HG03558 (cell line): ENCODE measurements around the gene ANKRD33.

ENCODE experiments used
- ATAC-seq: cut with Tn5 transposase; IDR thresholded peaks from one replicate; pipeline ENCODE4 v1.9.1; 2021; ENCODE audit warnings: moderate number of reproducible peaks; ENCODE audit not compliant: unreplicated experiment; ENCODE audit errors: extremely low read depth

The ANKRD33 gene

GRCh38 chr12:51913071-51914033 is 25.4 kb downstream of the ANKRD33 start:
- no peak for ATAC-seq

DNA sequence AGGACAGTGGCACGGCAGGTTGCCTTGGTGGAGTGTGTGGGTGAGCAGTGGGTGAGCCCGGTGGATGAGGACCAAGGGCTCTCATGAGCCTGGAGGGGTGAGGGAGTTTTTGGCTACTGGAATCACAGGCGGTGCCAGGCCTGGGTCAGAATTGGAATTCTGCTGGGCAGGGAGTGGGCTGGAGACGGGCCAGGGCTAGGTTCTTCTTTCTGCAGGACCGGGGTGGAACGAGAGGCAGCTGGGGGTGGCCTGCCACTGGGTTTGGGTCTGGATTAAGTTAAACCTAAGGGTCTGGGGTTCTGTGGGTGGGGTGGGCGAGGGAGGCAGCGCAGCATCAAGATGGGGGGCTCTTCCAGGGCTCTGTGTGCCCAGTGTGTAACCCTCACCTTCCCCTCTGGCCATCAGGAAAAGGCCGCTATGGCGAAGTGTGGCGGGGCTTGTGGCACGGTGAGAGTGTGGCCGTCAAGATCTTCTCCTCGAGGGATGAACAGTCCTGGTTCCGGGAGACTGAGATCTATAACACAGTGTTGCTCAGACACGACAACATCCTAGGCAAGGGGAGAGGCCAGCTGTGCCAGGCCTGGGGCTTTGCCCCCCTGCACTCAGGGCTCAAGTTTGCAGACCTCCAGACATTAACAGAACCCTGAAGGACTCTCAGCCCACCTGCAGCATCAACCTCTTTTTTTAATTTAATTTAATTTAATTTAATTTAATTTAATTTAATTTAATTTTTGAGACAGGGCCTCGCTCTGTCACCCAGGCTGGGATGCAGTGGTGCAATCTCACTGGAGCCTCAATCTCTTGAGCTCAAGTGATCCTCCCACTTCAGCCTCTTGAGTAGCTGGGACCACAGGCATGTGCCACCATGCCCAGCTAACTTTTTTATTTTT is 26.4 kb downstream of the ANKRD33 start:
- ATAC-seq: no peak

DNA sequence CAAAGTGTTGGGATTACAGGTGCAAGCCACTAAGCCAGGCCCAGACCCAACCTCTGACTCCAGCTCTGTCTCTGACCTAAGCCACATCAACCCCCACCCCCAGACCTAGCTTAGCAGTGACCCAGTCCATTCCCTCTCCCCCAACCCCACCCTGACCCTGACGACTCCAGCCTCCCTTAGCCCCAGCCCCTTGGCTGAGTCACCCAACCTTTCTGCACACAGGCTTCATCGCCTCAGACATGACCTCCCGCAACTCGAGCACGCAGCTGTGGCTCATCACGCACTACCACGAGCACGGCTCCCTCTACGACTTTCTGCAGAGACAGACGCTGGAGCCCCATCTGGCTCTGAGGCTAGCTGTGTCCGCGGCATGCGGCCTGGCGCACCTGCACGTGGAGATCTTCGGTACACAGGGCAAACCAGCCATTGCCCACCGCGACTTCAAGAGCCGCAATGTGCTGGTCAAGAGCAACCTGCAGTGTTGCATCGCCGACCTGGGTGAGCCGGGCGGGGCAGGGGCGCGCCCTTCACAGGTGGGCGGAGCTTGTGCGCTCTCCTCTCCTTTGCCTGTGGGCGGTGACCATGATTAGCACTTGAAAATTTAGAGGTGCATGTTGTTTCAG is 27.2 kb downstream of the ANKRD33 start:
- ATAC-seq: no peak

DNA sequence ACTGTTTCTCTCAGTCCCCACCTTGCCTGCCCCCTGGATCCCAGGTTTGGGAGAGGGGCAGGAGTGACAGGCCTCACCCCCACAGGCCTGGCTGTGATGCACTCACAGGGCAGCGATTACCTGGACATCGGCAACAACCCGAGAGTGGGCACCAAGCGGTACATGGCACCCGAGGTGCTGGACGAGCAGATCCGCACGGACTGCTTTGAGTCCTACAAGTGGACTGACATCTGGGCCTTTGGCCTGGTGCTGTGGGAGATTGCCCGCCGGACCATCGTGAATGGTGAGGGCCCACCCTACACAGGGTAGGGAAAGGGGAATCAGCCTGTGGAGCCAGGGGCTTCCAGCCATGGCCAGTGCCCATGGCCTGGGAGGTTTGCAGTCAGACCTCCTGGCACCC is 28.0 kb downstream of the ANKRD33 start:
- no peak for ATAC-seq

GRCh38 chr12:51917041-51917590 is 29.2 kb downstream of the ANKRD33 start:
- ATAC-seq: no peak

DNA sequence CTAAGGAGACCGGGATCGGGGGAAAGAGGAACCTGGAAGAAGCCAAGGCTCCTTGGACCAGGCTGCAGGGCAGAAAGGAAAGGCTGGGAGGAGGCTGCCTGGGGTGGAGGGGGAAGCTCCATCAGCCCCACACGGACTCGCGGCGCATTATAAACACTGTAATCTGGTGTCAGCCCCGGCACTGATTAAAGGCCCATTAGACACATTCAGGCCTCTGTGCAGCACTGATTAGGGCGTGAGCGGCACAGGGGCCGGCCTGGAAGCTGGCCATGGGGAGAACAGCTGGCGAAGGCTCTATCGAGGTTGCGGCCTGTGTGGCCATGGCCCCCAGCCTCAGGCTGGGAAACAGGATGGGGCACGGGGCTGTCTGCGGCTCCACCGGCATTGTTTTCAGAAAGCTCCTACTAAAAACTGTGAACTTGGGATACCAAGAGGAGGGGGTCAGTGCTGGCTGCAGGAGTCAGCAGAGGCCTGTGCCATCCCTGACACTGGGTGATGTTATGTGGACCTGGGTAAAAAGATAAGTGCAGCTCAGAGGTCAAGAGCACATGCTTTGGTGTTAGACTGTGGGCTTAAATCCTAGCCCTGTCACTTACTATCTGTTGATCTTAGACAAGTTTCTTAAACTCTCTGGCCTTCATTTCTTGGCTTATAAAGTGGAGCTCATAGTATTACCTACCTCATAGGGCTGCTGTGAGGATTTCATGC is 30.0 kb downstream of the ANKRD33 start:
- ATAC-seq: no peak

DNA sequence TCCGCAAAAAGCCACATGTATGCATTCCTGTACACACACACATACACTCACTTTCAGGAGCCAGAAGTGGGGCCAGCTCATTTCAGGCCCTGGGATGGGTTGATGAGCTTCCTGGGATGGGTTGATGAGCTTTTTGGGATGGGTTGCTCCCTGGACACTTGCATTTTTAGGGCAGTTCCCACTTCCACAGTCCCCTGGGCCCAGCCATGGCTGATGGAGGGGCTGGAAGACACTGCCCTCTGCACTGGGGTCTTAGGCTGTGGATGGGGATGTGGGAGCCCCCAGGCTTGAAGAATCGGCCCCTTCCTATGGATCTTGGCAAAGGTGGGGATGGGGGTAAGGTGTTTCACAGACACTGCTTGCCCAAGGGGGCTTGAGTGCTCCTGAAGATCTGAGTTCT is 32.1 kb downstream of the ANKRD33 start:
- no peak for ATAC-seq

- no peak for ATAC-seq
Measured at GRCh38 chr12:51921017-51921725, 33.3 kb downstream of the ANKRD33 start.

GRCh38 chr12:51922146-51922545 is 34.2 kb downstream of the ANKRD33 start:
- ATAC-seq: no peak

- no peak for ATAC-seq
Measured at GRCh38 chr12:51922762-51923505, 35.0 kb downstream of the ANKRD33 start.

GRCh38 chr12:51923506-51924365 is 35.8 kb downstream of the ANKRD33 start:
- no peak for ATAC-seq

GRCh38 chr12:51924551-51925319 is 36.8 kb downstream of the ANKRD33 start:
- ATAC-seq: no peak

GRCh38 chr12:51925346-51926063 is 37.6 kb downstream of the ANKRD33 start:
- no peak for ATAC-seq

DNA sequence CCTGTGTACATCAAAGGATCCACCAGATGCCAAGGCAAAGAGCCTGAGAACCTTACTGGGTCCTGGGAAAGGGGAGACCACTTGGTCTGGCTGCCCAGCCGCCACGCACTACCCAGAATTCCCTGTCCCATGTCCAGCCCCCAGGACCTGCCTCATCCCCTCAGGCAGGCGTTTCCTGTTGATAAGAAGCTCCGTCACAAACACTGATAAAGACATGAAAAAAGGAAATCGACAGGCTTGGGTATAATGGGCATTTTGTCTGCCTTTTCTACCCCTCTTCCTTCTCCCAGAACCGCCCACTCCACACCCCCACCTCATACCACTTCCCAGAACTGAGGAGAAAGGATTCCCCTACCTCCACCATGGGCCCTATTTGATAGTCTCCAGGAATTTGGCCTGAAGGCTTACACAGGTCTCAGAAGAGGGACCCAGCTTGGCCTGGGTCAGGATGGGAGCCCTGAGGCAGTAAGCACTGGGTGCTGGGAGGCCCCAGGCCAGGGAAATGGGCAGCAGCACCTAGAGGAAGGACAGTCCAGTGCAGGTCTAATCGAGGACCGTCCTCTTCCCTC is 38.2 kb downstream of the ANKRD33 start:
- no peak for ATAC-seq

DNA sequence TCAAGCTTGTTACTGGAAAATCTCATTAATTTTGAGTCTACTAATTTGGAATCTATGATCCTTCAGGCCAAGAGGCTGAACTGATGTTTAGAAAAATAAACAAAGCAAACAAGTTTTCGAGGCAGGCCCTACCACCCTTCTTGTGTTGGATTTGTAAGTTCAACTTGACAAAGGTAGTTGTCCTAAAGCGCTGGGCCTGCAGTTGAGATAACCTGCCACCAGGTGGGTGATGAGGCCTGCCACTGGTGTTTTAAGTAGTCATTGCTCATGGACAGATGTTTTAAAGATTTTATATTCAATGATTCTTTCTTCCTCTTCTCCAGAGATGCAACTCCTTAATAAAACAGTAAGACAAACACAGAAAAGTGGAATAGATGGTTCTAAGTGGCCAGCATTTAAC is 38.8 kb downstream of the ANKRD33 start:
- ATAC-seq: no peak
